NOMO-1 (cell line): ENCODE results near the gene PSMC1.

ENCODE experiments used
- DNase-seq, 2 experiments: peaks; one replicate each; lab custom pipeline; 2025; ENCODE audit not compliant: unreplicated experiment in 2 of 2; lab: John Stamatoyannopoulos, UW

The PSMC1 gene

DNA sequence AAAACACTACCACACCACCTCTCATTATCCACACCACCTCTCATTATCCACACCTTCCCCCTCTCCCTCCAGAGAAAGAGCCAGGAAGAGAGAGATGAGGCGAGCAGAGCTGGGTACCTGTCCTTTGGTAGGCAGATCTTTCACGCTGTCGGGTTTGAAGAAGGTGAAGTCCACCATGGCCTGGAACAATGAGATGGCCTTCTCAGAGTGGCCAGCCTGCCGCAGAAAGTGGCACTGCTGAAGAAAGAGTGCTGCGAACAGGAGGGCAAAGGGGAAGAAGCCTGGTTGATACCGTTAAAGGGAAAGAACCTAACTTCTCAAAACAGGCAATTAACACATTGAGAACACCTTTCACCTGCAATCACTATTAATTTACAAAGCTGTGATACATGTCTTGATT lies 44.8 kb downstream of the PSMC1 start:
- DNase-seq: no peak

DNA sequence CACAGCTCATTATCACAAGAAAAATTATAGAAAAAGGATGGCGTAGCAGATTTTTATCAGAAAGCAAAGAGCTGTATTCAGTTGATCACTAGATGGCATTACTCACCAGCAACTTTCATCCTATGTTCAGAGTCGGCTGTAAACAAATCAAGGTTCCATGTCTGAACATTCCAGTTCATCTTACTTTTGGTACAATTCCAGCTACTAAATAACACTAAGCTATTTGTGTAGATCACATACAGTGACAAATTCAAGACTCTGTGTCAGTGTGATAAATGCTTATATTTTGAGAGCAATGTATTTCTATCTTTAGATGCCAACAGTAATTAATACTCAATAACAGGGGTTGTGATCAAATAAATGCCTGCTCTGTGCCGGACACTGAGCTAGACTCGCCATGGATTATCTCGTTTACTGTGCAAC lies 45.3 kb downstream of the PSMC1 start:
- peak; percentile 6 to 38 for DNase-seq

DNA sequence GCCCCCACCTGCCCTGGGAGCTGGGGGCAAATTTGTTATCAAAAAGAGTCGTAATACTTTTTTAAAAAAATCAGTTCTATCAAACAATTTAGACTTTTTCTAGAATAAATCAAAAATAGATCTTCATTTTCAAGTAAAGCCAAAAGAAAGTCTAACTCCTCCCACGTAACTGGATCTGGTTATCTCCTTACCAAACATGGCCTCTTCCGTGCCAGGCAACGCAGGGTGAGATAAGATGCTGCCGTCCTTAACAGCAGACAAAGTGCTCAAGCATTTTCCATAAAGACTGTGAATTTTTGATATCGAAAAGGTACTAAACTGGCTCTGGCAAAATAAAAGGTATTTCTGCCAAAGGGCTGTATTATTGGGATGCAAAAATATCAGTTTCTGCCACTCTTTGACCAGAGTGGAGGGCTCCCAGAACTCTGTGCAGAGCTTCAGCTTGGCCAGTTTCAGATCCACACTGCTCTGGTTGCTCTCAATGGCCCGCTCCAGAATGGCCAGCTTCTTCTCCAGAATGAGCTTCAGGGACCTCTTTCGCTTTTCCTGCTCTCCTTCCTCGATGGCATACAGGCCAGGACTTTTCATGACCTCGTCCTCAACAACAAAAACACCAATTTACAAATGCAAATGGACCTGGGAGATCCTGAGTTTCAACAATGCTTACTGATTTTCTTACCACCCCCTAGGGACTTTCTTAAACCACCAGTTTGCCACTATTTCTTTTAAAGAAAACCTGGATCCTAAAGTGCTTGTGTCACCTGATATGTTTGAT lies 46.4 kb downstream of the PSMC1 start:
- no peak for DNase-seq

DNA sequence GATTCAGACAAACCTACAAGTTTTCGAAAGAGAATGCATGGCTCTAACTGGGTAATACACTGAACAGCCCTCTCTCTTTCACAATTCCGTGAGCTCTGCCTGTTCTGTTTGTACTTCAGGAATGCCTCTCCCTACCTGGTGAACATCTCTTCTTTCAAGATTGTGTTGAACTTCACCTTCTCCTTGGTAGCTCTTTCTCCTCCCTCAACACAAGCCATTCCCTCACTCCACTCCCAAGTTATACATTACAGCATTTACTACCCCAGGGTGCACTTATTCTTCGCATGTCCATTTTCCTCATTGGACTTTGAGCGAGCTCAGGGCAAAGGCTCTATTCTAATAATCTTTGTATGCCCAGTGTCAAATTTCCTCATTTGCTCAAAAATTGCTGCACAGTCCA lies 47.1 kb downstream of the PSMC1 start:
- DNase-seq: no peak

DNA sequence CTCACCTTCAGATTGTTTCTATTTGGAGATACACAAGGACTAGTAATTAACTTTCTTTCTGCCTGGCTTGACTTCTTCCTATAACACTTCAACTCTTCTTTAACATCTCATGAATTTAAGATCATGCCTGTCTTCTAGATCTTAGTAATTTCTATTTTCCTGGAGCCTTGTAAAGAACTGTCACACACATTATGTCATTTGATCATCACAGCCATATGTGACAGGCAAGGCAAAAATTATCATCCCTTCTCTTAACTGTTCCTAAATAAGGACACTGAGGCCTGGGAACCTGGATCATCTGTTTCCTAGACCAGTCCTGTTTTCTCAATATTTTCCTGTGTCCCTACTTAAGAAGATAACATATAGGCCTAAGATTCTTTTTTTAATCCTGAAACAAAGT lies 48.1 kb downstream of the PSMC1 start:
- no peak for DNase-seq

DNA sequence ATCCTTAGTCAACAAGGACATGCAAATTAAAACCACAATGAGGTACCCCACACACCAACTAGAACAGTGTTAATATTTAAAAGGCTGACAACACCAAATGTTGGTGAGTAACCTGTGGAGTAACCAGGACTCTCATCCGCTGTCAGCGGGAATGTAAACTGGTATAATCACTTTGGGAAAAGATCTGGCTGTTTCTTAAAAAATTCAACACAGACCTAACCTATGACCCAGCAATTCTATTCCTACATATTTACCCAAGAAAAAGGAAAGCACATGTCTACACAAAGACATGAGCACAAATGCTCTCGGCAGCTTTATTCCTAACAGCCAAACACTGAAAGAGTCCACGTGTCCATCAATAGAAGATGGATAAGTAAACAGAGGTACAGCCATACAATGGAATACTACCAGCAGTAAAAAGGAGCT lies 48.8 kb downstream of the PSMC1 start:
- DNase-seq: no peak

DNA sequence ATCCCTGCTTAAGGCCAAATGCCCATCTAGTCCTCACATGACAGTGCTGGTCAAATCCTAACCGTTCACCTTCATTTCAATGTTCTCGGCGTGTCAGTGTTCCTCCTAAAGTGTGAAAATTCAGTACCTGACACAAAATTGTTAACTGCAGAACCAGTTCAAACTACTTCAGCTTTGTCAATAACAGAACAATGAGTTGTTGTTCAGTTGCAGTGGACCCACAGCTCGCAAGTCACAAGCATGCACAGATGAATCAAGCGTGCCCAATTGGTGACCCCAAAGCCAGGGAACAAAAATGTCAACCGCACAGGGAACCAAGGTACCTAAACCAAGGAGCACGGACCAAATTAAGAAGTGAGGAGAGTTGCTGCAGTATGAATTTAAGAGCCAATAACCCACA lies 52.2 kb downstream of the PSMC1 start:
- DNase-seq: no peak

DNA sequence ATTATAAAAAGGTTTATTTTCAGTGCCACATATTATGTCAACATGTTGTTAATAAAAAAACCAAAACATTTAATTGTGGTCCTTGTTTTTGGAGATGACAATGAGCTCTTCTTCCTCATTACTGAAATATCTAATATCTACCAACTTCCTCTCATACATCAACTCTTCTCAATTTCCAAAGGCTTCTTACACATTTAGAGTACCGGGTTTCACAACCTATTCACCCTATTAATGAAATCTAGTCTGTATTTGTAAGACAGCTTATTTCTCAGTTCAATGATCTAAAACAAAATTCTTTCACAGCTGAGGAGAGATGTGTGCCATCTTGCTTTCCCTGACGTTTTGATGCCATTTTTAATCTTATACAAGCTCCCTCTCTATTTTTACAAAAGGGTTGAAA lies 60.9 kb downstream of the PSMC1 start:
- no peak for DNase-seq

DNA sequence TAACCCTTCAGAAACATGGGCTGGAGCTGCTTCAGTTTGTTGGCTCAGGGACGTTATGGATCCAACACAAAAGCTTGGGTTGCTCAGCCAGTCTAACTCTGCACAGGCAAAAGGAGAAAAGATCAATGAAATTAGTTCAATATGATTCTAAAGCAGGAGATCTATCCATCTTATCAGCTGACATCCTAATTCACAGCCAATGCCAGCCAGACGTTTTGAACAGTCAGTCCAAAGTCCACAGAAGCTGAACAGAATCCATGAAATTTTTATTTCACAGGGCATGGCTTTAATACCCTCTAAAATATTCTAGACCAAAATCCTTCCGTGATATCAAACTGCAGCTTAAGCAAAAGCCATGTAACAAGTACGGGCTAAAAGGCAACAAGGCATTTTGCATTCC lies 61.7 kb downstream of the PSMC1 start:
- DNase-seq: no peak

DNA sequence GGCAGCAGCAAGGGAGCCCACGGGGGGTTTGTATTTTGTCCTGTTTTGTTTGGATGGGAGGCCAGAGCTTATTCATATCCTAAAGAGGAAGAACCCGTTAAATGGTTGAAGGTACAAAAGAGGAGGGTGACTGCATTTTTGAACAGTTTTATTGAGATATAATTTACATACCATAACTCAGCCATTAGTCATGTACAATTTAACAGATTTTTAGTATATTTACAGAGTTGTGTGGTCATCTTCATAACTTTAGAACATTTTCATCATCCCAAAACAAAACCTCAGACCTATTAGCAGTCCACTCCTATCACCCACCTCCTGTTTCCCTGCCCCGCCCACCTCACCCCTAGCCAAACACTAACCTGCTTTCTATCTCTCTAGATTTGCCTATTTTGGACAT lies 62.8 kb downstream of the PSMC1 start:
- no peak for DNase-seq

DNA sequence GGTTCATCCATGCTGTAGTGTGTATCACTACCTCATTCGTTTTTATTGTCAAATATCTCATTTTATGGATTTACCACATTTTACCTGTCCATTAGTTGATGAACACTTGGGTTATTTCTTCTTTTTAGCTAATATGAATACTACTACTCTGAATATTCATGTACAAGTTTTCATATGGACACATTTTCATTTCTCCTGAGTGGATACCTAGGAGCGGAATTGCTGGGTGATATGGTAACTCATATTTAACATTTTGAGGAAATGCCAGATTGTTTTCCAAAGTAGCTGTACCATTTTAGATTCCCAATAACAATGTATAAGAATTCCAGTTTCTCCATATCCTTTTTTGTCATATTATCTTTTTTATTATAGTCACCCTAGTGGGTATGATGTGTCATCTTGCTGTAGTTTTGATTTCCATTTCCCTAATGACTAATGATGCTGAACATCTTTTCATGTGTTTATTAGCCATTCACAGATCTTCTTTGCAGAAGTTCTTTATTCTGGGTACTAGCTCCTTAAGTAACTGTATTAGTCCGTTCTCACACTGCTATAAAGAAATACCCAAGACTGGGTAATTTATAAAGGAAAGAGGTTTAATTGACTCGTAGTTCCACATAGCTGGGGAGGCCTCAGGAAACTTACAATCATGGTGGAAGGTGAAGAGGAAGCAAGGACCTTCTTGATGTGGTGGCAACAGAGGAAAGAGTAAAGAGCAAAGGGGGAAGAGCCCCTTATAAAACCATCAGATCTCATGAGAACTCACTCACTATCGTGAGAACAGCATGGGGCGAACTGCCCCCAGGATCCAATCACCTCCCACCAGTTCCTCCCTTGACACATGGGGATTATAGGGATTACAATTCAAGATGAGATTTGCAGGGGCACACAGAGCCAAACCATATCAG lies 63.5 kb downstream of the PSMC1 start:
- no peak for DNase-seq

DNA sequence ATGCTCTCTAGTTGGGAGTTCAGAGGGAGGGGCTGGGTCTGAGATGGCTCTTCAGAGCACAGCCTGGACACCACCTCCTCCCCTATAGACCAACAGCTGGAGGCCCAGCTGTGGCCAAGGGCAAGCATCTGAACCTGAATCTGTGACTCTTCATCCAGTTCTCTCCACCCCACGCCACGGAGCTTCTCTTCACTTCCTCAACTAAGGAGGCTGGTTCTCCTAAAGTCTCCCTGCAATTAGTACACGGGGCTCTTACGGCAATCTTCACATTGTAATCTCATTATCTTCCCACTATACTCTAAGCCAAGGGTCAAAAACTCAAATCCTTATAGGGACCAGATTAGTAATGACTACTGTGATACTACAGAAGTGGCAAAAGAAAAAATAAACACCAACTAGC lies 65.5 kb downstream of the PSMC1 start:
- DNase-seq: no peak
